HG03442 (cell line): ENCODE data around the gene ZFAND3.
"Not testable (repeated sequence)": the region's sequence is repeated elsewhere in the genome, so short reads cannot be mapped to it uniquely, and the experiment has no call there.

Experiments used
- ATAC-seq: cut with Tn5 transposase; IDR thresholded peaks from one replicate; pipeline ENCODE4 v1.9.1; 2021; ENCODE audit warnings: mild to moderate bottlenecking, moderate library complexity; ENCODE audit not compliant: unreplicated experiment

The ZFAND3 gene

GRCh38 chr6:37930288-37930971 is 110.9 kb downstream of the ZFAND3 start:
- no peak for ATAC-seq

- no peak for ATAC-seq
Measured at GRCh38 chr6:37931066-37931465, 111.5 kb downstream of the ZFAND3 start.

GRCh38 chr6:37934276-37934675 is 114.7 kb downstream of the ZFAND3 start:
- no peak for ATAC-seq

DNA sequence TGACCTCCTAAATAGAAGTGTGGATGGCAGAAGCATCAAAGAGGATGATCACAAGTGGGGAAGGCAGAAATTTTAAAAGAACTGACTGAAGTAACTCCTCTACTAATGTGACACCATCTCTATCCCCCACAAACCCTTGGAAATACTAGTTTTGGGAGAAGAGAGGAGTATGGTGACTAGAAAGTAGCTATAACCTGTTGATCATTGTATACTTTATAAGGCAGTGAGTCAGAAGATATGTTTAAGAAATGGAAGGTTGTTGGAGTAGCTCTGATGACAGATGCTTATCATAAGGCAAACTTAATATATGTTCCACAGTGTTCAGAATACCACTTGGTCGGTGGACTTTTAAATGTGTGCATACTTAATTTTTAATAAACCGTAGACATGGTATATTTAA is 116.6 kb downstream of the ZFAND3 start:
- ATAC-seq, result no peak

GRCh38 chr6:37936906-37937305 is 117.4 kb downstream of the ZFAND3 start:
- no peak for ATAC-seq

DNA sequence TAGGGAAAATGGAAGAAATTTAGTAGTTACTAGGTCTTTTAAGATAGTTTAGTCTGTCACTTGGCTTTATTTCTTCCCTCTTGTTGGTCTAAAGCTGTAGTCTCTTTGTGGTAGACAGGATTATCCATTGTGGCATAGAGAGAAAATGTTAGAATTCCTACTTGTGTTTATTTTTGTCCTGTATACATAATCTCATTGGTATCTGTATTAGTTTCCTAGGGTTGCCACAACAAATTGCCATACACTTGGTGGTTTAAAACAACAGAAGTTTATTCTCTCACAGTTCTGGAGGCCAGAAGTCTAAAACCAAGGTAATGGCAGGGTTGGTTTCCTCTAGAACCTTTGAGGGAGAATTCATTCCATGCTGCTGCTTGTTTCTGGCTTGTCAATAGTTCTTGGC is 119.4 kb downstream of the ZFAND3 start:
- ATAC-seq, result no peak

- no peak for ATAC-seq
Measured at GRCh38 chr6:37940074-37940847, 120.7 kb downstream of the ZFAND3 start.

GRCh38 chr6:37941871-37942270 is 122.3 kb downstream of the ZFAND3 start:
- ATAC-seq, result no peak

DNA sequence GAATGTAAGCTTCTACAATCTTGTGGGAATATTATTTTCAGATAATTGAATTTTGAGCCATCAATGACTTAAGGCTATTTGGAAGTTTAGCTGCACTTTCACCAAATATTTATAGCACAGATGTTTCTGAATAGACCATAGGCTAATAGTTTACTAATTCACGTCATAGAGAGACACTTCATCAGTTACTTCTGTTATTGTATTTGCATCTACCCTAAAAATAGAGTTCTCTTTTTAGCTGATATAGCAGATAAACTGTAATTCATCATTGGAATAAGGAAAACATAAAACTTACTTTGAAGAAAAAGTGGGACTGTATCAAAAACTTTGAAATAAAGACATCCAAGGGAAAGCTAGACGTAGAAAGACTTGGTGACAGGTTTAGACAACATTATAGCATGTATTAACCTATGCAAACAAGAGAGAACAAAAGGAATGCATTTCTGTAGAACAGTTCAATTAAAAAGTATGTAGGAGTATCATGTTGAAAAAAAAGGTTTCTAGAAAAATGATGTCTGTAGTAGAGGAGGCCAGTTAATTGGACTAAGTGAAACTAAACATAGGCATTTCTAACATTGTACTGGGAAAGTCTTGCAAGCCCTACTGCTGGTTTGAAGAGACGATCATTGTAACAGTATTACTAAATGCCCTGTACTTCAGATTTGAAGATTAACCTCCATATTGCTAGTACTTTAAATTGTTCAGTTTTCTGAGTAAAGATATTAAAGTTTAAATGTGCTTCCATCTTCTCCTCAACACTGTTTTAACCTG is 123.3 kb downstream of the ZFAND3 start:
- ATAC-seq, result no peak

DNA sequence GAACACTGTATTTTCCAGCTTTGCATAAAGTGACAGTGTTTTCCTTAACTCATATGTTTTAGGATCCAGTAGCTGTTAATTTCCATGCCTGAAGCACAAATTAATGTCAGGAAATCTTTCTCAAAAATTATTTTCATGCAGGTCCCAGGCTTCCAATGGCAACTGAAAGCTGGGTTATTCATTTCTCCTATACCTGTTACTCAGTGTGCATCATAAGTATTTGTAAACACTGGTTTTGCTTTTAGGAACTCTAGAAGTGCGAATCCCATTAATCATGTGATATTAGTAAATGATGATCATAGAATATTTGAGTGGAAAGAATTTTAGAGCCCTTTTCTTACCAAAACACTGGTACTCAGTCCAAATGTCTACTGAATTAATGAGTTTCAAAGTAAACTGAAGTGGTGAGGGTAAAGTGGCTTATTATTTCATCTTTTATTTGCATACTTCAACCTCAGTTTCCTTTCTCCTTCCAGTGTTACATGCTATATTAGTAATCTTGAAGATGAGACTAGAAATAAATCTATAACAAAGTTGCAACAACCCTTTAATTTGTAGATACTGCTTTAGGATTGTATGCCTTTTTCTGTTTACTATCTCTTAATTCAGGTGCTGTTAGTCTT is 124.0 kb downstream of the ZFAND3 start:
- no peak for ATAC-seq

GRCh38 chr6:37946057-37946456 is 126.5 kb downstream of the ZFAND3 start:
- ATAC-seq, result no peak

DNA sequence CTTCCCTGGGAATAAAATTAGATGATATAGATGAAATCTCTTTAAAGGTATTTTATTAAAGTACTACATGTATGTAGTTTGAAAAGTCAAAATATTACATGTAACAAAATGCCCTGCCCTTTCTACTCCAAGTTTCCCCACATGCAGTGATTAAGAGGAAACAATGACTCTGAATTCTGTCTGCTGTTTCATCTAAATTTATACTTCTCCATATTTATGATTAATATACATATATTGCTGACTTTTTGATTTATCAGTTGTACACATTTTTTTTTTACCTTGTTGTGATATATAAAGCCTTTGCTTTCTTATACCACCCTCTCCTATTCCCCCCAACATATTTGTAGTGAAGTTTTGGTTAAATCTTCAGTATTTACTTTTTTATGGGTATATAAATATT is 127.9 kb downstream of the ZFAND3 start:
- no peak for ATAC-seq

DNA sequence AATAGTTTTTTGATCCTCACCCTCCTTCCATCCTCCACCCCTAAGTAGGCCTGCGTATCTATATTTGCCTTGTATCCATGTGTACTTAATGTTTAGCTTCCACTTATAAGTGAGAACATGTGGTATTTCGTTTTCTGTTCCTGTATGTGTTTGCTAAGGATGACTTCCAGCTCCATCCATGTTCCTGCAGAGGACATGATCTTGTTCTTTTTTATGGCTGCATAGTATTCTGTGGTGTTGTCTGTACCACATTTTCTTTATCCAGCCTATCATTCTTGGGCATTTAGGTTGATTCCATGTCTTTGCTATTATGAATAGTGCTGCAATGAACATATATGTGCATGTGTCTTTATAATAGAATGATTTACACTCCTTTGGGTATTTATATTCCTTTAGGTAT is 129.1 kb downstream of the ZFAND3 start:
- ATAC-seq, result not testable (repeated sequence)

DNA sequence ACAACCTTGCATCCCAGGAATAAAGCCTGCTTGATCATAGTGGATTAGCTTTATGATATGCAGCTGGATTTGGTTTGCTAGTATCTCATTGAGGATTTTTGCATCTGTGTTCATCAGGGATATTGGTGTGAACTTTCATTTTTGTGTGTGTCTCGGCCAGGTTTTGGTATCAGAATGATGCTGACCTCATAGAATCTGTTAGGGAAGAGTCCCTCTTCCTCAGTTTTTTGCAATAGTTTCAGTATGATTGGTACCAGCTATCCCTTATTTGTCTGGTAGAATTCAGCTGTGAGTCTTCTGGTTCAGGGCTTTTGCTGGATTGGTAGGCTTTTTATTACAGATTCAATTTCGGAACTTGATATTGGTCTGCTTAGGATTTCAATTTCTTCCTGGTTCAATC is 132.5 kb downstream of the ZFAND3 start:
- ATAC-seq, result no peak

- no peak for ATAC-seq
Measured at GRCh38 chr6:37954791-37955190, 135.3 kb downstream of the ZFAND3 start.

DNA sequence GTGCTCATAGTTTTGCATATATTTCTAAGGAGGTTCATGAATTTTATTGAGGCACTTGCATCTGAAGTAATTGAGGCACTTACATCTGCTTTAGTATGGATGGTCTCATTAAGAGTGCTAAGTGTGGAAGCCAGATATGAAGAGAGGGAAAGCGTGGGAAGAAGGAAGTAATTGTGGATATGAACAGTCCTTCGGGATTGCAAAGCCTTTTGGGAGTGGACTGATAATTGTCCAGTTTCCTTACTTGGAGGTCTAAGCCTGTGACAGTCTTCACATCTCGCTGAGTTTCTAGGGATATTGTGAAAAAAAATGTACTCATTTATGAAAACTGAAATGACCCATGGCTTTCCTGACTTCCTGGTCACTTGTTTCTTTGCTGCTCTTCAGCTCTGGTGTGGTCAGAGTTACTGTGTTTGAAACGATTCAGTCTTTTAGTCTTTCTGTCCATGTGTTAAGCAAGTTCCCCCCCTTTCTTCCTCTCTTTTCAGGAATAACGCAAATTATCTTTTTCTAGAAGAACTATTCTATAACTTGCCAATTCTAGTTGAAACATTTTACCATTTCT is 137.3 kb downstream of the ZFAND3 start:
- ATAC-seq, result no peak

DNA sequence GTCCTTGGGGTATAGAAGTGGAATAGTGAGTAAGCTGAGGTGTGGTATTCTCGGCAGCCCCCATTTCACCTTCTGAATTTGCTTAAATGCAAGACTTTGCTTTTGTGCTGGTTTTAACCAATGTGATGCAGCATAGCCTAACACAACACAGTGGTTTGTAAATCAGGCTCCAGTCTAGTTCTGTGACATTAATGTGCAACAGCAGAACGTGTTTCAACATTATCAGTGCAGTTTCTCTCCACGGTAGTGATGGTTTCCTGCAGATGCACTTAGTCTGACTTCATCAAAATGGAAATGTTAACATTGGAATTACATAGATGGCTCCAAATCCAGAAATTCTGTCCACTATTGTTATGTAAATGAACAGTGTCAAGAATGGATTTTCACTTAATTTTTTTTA is 139.5 kb downstream of the ZFAND3 start:
- no peak for ATAC-seq

- no peak for ATAC-seq
Measured at GRCh38 chr6:37960139-37960935, 140.8 kb downstream of the ZFAND3 start.

- ATAC-seq, result not testable (repeated sequence)
Measured at GRCh38 chr6:37962481-37963080, 143.1 kb downstream of the ZFAND3 start.
